Ishikawa (cell line): ENCODE results near the gene AP1G1.

ENCODE experiments used
- CEBPB ChIP-seq: IDR thresholded peaks from 2 replicates; pipeline ENCODE4 v1.6.1; 2012
- CREB1 ChIP-seq: IDR thresholded peaks from 2 replicates; pipeline ENCODE4 v1.6.1; 2012; ENCODE audit warnings: low read depth
- EP300 ChIP-seq: IDR thresholded peaks from 2 replicates; pipeline ENCODE4 v1.6.1; 2012; ENCODE audit warnings: borderline replicate concordance
- FOXM1 ChIP-seq: IDR thresholded peaks from 2 replicates; pipeline ENCODE4 v1.6.1; 2012; ENCODE audit warnings: low read depth, borderline replicate concordance
- MAX ChIP-seq: IDR thresholded peaks from 2 replicates; pipeline ENCODE4 v1.6.1; 2012
- REST ChIP-seq: IDR thresholded peaks from 2 replicates; pipeline ENCODE4 v1.6.1; 2012; ENCODE audit warnings: low read depth, mild to moderate bottlenecking
- TAF1 ChIP-seq: IDR thresholded peaks from 2 replicates; pipeline ENCODE4 v1.6.1; 2012; ENCODE audit warnings: low read depth, mild to moderate bottlenecking
- USF1 ChIP-seq: IDR thresholded peaks from 2 replicates; pipeline ENCODE4 v1.6.1; 2012
- YY1 ChIP-seq: IDR thresholded peaks from 2 replicates; pipeline ENCODE4 v1.6.1; 2012; ENCODE audit warnings: low read depth

- TF ChIP-seq FOXM1: no peak
- no peak for TF ChIP-seq YY1
- TF ChIP-seq MAX: no peak
- TF ChIP-seq TAF1: no peak
- TF ChIP-seq USF1: no peak
- no peak for TF ChIP-seq EP300
- TF ChIP-seq CREB1: no peak
- no peak for TF ChIP-seq REST
- TF ChIP-seq CEBPB: no peak
Observed at GRCh38 chr16:71826533-71827017, 17.9 kb upstream of the AP1G1 start.
